K562 (cell line): ENCODE measurements around the gene ACADVL. TPM values are rescaled to one million over a fixed set of nuclear protein-coding genes. Genes with fewer than 3 reads are reported as not detected.

Source experiments
- ATAC-seq: fragments of 200-7000 bp; cut with Tn5 transposase; 3 replicates; pipeline ENCODE4 v1.9.1; 2020; ENCODE audit warnings: moderate library complexity
- BruUV-seq: library from RNA; stranded (reverse); fragments of 400-500 nt; replicated peaks from 2 replicates; lab custom pipeline; 2021; lab: Mats Ljungman, UMichigan
- CTCF ChIA-PET: fragments of 300-600 bp; formaldehyde crosslinking; extraction: SDS; loops from one replicate; lab custom pipeline; 2021; ENCODE audit warnings: low intra/inter-chr PET ratio; lab: Yijun Ruan, JAX
- POLR2A ChIA-PET: fragments of 300-600, 350-650 bp; sonication (Branson Sonifier 250); formaldehyde crosslinking; extraction: SDS; loops from one replicate; lab custom pipeline; 2021; ENCODE audit warnings: antibody characterized with exemption, inconsistent platforms; lab: Yijun Ruan, JAX
- DNase-seq, 4 experiments: peaks; one replicate each; pipeline versions ENCODE4 v3.0.0 to v3.0.0-alpha.2; 2011 to 2018; ENCODE audit warnings: low spot score in 3 of 4, mixed read lengths in 3 of 4; ENCODE audit errors: extremely low read depth in 1 of 4
- FAIRE-seq: peaks from 2 replicates; lab custom pipeline; 2011; peaks lifted over from hg19 to GRCh38; lab: Jason Lieb, UNC
- H2AFZ ChIP-seq: 2 replicates; pipeline ENCODE4 v1.6.0; 2011; ENCODE audit warnings: low read depth, low read length, control low read depth, inconsistent platforms
- H3K27ac ChIP-seq: fragments of 200-600 bp; 3 replicates; pipeline ENCODE4 v1.8.0; 2011; ENCODE audit warnings: low read depth, mild to moderate bottlenecking, control low read depth, inconsistent platforms, low read length, moderate library complexity, mixed read lengths; ENCODE audit errors: extremely low read depth
- H3K27me3 ChIP-seq, 2 experiments: fragments of 300-600 bp in 1 of 2; 2 replicates in 1 of 2; 3 replicates in 1 of 2; pipeline versions ENCODE4 v1.6.0 to v1.8.0; 2011; ENCODE audit warnings: inconsistent platforms in 2 of 2, low read length in 2 of 2, mild to moderate bottlenecking in 1 of 2, mixed read lengths in 1 of 2, moderate library complexity in 1 of 2; ENCODE audit not compliant: control insufficient read depth in 2 of 2, insufficient read depth in 2 of 2
- H3K36me3 ChIP-seq: fragments of 300-600 bp; 3 replicates; pipeline ENCODE4 v1.8.0; 2011; ENCODE audit warnings: mild to moderate bottlenecking, low read length, inconsistent platforms; ENCODE audit not compliant: control insufficient read depth, insufficient read depth
- H3K4me1 ChIP-seq, 2 experiments: fragments of 200-600 bp in 1 of 2; replicated peaks in 1 of 2; 2 replicates in 1 of 2; 3 replicates in 1 of 2; pipeline versions ENCODE4 v1.5.1 to v1.8.0; 2011; ENCODE audit warnings: inconsistent platforms in 2 of 2, low read length in 2 of 2, mild to moderate bottlenecking in 1 of 2, mixed read lengths in 1 of 2, moderate library complexity in 1 of 2; ENCODE audit not compliant: control insufficient read depth in 2 of 2, insufficient read depth in 2 of 2
- H3K4me2 ChIP-seq: 2 replicates; pipeline ENCODE4 v1.6.1; 2011; ENCODE audit warnings: low read length, control low read depth, inconsistent platforms, mixed read lengths; ENCODE audit not compliant: insufficient read depth
- H3K4me3 ChIP-seq: fragments of 200-600 bp; sonication (generic), shearing (Covaris generic); 2 replicates; pipeline ENCODE4 v1.5.1; 2016; ENCODE audit warnings: control low read depth, inconsistent platforms
- H3K79me2 ChIP-seq: fragments of 200-600 bp; 3 replicates; pipeline ENCODE4 v1.8.0; 2011; ENCODE audit warnings: low read length, inconsistent platforms; ENCODE audit not compliant: control insufficient read depth, insufficient read depth
- H3K9ac ChIP-seq, 2 experiments: 2 replicates each; pipeline versions ENCODE4 v1.6.0 to v1.6.1; 2011; ENCODE audit warnings: low read depth in 2 of 2, low read length in 2 of 2, control low read depth in 1 of 2, inconsistent platforms in 1 of 2, mild to moderate bottlenecking in 1 of 2, mixed read lengths in 1 of 2; ENCODE audit not compliant: insufficient read depth in 1 of 2
- H3K9me1 ChIP-seq: one replicate; pipeline ENCODE4 v1.6.0; 2011; ENCODE audit warnings: inconsistent platforms, mild to moderate bottlenecking, low read length, moderate library complexity; ENCODE audit not compliant: control insufficient read depth, insufficient read depth
- H3K9me3 ChIP-seq: replicated peaks from 2 replicates; pipeline ENCODE4 v1.5.1; 2011; ENCODE audit warnings: low read depth, low read length, inconsistent platforms; ENCODE audit not compliant: control insufficient read depth, insufficient read depth
- H4K20me1 ChIP-seq: replicated peaks from 2 replicates; pipeline ENCODE4 v1.6.1; 2011; ENCODE audit warnings: low read length, inconsistent platforms, mixed read lengths; ENCODE audit not compliant: control insufficient read depth, insufficient read depth
- FOXK2 ChIP-seq, 2 experiments: fragments of 450-650 bp; IDR thresholded peaks in 1 of 2; conservative IDR thresholded peaks in 1 of 2; 2 replicates each; pipeline ENCODE4 v1.6.1; 2016; ENCODE audit warnings: low read depth in 2 of 2, mild to moderate bottlenecking in 1 of 2
- HMBOX1 ChIP-seq: sonication (generic); IDR thresholded peaks from 2 replicates; pipeline ENCODE4 v1.6.1; 2016
- HOXB6 ChIP-seq: fragments of 250-450 bp; sonication (Bioruptor Pico); IDR thresholded peaks from 2 replicates; pipeline ENCODE4 v1.5.1; 2022; ENCODE audit warnings: mild to moderate bottlenecking, borderline replicate concordance
- NR1H2 ChIP-seq: sonication (generic); formaldehyde crosslinking; IDR thresholded peaks from 2 replicates; pipeline ENCODE4 v1.4.0; 2020; ENCODE audit warnings: mild to moderate bottlenecking, missing genetic modification reagents
- PATZ1 ChIP-seq: fragments of 250-450 bp; sonication (Bioruptor Pico); IDR thresholded peaks from 2 replicates; pipeline ENCODE4 v1.5.0; 2020; ENCODE audit warnings: mild to moderate bottlenecking, borderline replicate concordance
- POLR2AphosphoS5 ChIP-seq: IDR thresholded peaks from 2 replicates; pipeline ENCODE4 v1.6.1; 2011; ENCODE audit warnings: mild to moderate bottlenecking, low read depth, low read length, moderate library complexity; ENCODE audit not compliant: control insufficient read depth, insufficient read depth
- SMAD4 ChIP-seq: fragments of 250-450 bp; sonication (Bioruptor Pico); conservative IDR thresholded peaks from 2 replicates; pipeline ENCODE4 v1.8.0; 2021; ENCODE audit warnings: inconsistent platforms, mild to moderate bottlenecking, moderate library complexity
- ZNF133 ChIP-seq: fragments of 250-450 bp; sonication (Bioruptor Pico); IDR thresholded peaks from 2 replicates; pipeline ENCODE4 v1.4.0; 2020; ENCODE audit warnings: mild to moderate bottlenecking
- ZNF354B ChIP-seq: fragments of 250-450 bp; sonication (Bioruptor Pico); IDR thresholded peaks from 2 replicates; pipeline ENCODE4 v1.4.0; 2020
- WGBS: fragments of 100-300 bp; shearing (Covaris generic); methylation state at CpG from one replicate; pipeline ENCODE4 v1.1.6; 2016; ENCODE audit warnings: low coverage, mixed read lengths; ENCODE audit not compliant: insufficient coverage; ENCODE audit errors: missing lambda C conversion rate; 5-methylcytosine and 5-hydroxymethylcytosine counted together
- in situ Hi-C: fragments of 300-500 bp; cut with MboI; formaldehyde crosslinking; loops from 4 replicates; pipeline ENCODE4 v1.15.0; 2018; ENCODE audit warnings: inconsistent platforms, mixed read lengths
- intact Hi-C: fragments of 100-400 bp; cut with micrococcal nuclease; formaldehyde crosslinking; loops from 2 replicates; pipeline ENCODE4 v1.14.2; 2022
- polyA plus RNA-seq, 8 experiments: library from polyadenylated mRNA; depleted of rRNA in 4 of 8; stranded (reverse) in 5 of 8; unstranded in 3 of 8; fragments of >200 nt; fragmentation: Nextera tagmentation in 2 of 8; fragmentation: Illumina TruSeq in 1 of 8; extraction: Ambion mirVana in 2 of 8; extraction: Trizol in 1 of 8; gene quantifications; 2 replicates each; pipeline versions ENCODE4 v1.2.1 to v1.2.3, GENCODE V29; 2011 to 2014; ENCODE audit warnings: inconsistent platforms in 1 of 8, missing spikeins in 1 of 8
- total RNA-seq, 7 experiments: library from RNA; depleted of rRNA in 6 of 7; stranded (reverse); fragments of >200 nt in 6 of 7; fragmentation: Illumina TruSeq in 2 of 7; extraction: Trizol in 2 of 7; gene quantifications; 2 replicates each; pipeline versions ENCODE4 v1.2.1 to v1.2.3, GENCODE V29; 2011 to 2021; ENCODE audit warnings: low replicate concordance in 1 of 7
- TF ChIP-seq, protein P1 (sequence below), 2 experiments: fragments of 450-650 bp; formaldehyde crosslinking in 1 of 2; IDR thresholded peaks; 2 replicates each; pipeline versions ENCODE4 v1.4.0 to v1.6.1; 2014 to 2020; ENCODE audit warnings: mild to moderate bottlenecking in 2 of 2, borderline replicate concordance in 1 of 2, low read depth in 1 of 2

The ACADVL gene
- total and polyA plus RNA-seq, 9 of the 15 experiments (the other 6 are each of a cell fraction or from before 2014, with no cell fraction given), result 25.5 to 449 (median 214) TPM

- H3K36me3 ChIP-seq, result peaks cover 60% of the 10 kb centered on the region; the same call in 2 of the 3 replicates
- peak overlapping the region; percentile 95 to 97 for H3K9ac ChIP-seq
- no peaks in the 10 kb centered on the region for H3K27me3 ChIP-seq
- H3K9me1 ChIP-seq, result peaks cover 4% of the 10 kb centered on the region
- peaks cover 81% of the 10 kb centered on the region for H3K79me2 ChIP-seq
- TF ChIP-seq SMAD4 (CRISPR knock-in tag), result no peak
- no peak for TF ChIP-seq ZNF133 (CRISPR knock-in tag)
- no peak for TF ChIP-seq FOXK2 (conservative IDR thresholded peaks at IDR 0.05 in 1 of 2, IDR thresholded peaks at IDR 0.05 in 1 of 2; ENCODE audit: low read depth in 2 of 2)
- no peak for TF ChIP-seq POLR2AphosphoS5
- 0 out of 2 replicates have a peak, but pooled peaks have one; percentile 30 for TF ChIP-seq NR1H2 (CRISPR knock-in tag)
- no peak for TF ChIP-seq HOXB6 (CRISPR knock-in tag)
- TF ChIP-seq, protein P1, sequence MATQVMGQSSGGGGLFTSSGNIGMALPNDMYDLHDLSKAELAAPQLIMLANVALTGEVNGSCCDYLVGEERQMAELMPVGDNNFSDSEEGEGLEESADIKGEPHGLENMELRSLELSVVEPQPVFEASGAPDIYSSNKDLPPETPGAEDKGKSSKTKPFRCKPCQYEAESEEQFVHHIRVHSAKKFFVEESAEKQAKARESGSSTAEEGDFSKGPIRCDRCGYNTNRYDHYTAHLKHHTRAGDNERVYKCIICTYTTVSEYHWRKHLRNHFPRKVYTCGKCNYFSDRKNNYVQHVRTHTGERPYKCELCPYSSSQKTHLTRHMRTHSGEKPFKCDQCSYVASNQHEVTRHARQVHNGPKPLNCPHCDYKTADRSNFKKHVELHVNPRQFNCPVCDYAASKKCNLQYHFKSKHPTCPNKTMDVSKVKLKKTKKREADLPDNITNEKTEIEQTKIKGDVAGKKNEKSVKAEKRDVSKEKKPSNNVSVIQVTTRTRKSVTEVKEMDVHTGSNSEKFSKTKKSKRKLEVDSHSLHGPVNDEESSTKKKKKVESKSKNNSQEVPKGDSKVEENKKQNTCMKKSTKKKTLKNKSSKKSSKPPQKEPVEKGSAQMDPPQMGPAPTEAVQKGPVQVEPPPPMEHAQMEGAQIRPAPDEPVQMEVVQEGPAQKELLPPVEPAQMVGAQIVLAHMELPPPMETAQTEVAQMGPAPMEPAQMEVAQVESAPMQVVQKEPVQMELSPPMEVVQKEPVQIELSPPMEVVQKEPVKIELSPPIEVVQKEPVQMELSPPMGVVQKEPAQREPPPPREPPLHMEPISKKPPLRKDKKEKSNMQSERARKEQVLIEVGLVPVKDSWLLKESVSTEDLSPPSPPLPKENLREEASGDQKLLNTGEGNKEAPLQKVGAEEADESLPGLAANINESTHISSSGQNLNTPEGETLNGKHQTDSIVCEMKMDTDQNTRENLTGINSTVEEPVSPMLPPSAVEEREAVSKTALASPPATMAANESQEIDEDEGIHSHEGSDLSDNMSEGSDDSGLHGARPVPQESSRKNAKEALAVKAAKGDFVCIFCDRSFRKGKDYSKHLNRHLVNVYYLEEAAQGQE (IDR thresholded peaks at IDR 0.05; ENCODE audit: borderline replicate concordance), result peak; percentile 21; the same call in 1 of the 2 replicates
- TF ChIP-seq, protein P1 (CRISPR knock-in tag; IDR thresholded peaks at IDR 0.05; ENCODE audit: low read depth), result no peak
- peak; percentile 19; the same call in 1 of the 2 replicates for TF ChIP-seq HMBOX1
- TF ChIP-seq PATZ1 (CRISPR knock-in tag), result 0 out of 2 replicates have a peak, but pooled peaks have one; percentile 16
- no peak for TF ChIP-seq ZNF354B
- peak overlapping the region; percentile 89 for H3K27ac ChIP-seq
- 0% methylated on average over 9 of the region's 9 CpGs for WGBS
- peaks cover 12% of the 10 kb centered on the region for H4K20me1 ChIP-seq
- POLR2A ChIA-PET, result interaction anchor here (0.6 to 6.6 kb wide), 4 partner anchors 9 to 648 kb away, joined by 3 to 73 read pairs (median 6); partner anchors contain the start of genes ACADVL, DLG4 and GABARAP
- H3K4me3 ChIP-seq, result peak overlapping the region; percentile 73
- DNase-seq (no peak), ATAC-seq (no peak; the same call in 2 of the 3 replicates), FAIRE-seq (peak; percentile 19)
- intact Hi-C loops, result no loop called here
- H2AFZ ChIP-seq, result 0 out of 2 replicates have a peak overlapping the region, but pooled peaks have one; percentile 70
- no TSS peak for BruUV-seq
- H3K4me2 ChIP-seq, result peak overlapping the region; percentile 91
- H3K4me1 ChIP-seq, result peaks cover 28 to 35% of the 10 kb centered on the region in 2 experiments; a peak in 4 of 5 replicates
- in situ Hi-C loops, result no loop called here
- H3K9me3 ChIP-seq, result no peaks in the 10 kb centered on the region
- CTCF ChIA-PET, result no interaction called here
Observed at GRCh38 chr17:7233701-7234082, 14.0 kb downstream of the ACADVL start.
